GM12891 (cell line): ENCODE data around the gene SPAG8.

Source experiments
- POLR2A ChIP-seq: IDR thresholded peaks from 2 replicates; pipeline ENCODE4 v1.6.1; 2011; ENCODE audit warnings: low read depth, low read length, control low read depth
- POLR2AphosphoS5 ChIP-seq: IDR thresholded peaks from 2 replicates; pipeline ENCODE4 v1.6.1; 2011; ENCODE audit warnings: low read depth, low read length, control low read depth
- POU2F2 ChIP-seq: IDR thresholded peaks from 2 replicates; pipeline ENCODE4 v1.6.1; 2011; ENCODE audit warnings: low read depth, mild to moderate bottlenecking, control low read depth, low read length, moderate library complexity

- TF ChIP-seq POLR2A (no peak), POLR2AphosphoS5 (no peak), POU2F2 (no peak)
Observed at GRCh38 chr9:35774907-35775635, 37.0 kb downstream of the SPAG8 start.
